SH-SY5Y (cell line): ENCODE data around the gene NINL.

Experiments used
- GATA2 ChIP-seq: IDR thresholded peaks from 2 replicates; pipeline ENCODE4 v1.6.1; 2011; ENCODE audit warnings: mild to moderate bottlenecking, low read depth, low read length
- GATA3 ChIP-seq: IDR thresholded peaks from 2 replicates; pipeline ENCODE4 v1.6.1; 2011; ENCODE audit warnings: low read depth, mild to moderate bottlenecking, low read length, moderate library complexity

Gene NINL

GRCh38 chr20:25464501-25465242, 120.7 kb downstream of the NINL start:
- TF ChIP-seq GATA2, result peak; percentile 94
- peak; percentile 17 for TF ChIP-seq GATA3

GRCh38 chr20:25461786-25462545, 123.4 kb downstream of the NINL start:
- no peak for TF ChIP-seq GATA2
- TF ChIP-seq GATA3, result no peak

DNA sequence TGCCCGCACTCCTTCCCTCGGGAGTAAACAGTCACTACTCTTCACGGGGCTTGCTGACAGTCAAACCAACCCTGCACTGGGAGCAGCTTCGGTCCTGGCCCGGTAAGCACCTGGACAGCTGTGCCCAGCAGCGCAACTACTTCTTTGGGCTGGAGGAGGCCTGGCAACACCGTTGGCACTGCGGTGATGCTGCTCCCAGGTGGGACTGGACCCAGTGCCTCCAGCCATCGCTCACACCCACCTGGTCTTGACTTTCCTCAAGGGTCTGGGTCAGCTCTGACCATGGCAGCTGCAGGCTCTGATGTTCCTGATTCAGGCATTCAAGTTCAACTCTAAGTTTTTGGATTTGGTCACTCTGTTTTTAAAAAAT, 124.1 kb downstream of the NINL start:
- TF ChIP-seq GATA3 (no peak), GATA2 (no peak)

GRCh38 chr20:25460566-25461280, 124.6 kb downstream of the NINL start:
- TF ChIP-seq GATA2 (no peak), GATA3 (no peak)

GRCh38 chr20:25459916-25460535, 125.3 kb downstream of the NINL start:
- TF ChIP-seq GATA3 (no peak), GATA2 (no peak)

- TF ChIP-seq GATA3 (no peak), GATA2 (no peak)
These were observed 126.1 kb downstream of the NINL start for GRCh38 chr20:25459111-25459830.

DNA sequence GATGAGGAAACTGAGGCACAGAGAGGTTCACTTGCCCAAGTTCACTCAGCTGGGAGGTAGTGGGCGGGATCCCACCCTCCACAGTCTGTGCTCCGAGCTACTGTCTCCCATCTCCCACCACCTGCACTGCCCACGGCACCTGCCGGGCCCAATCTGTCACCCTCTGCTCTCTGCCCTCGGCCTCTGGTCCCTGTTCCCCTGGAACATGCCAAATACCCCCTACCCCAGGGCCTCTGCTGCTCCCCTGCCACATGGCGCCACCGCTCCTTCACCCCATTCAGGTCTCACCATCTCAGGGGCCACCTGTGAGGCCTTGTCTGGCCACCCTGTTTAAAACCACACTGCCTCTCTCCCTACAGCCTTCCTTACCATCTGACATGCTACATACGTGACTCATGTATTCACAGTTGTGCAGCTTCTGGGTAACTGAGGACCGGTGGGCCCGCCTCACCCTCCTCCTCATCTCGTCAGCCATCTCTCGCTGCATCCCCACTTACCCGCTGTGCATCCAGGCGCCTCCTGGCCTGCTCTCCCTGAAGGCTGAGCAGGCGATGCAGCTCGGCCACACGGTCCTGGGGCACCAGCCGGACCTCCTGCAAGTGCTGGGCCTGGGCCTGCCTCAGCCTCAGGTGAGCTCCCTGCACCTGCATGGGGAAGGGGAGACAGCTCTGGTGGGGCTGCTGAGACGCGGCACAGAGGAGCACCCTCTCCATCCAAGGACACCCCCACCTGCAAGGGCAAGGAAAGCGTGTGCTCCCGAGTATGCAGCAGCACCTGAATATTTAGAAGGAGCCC, 127.2 kb downstream of the NINL start:
- no peak for TF ChIP-seq GATA3
- TF ChIP-seq GATA2, result no peak

GRCh38 chr20:25454153-25454900, 131.0 kb downstream of the NINL start:
- TF ChIP-seq GATA2 (no peak), GATA3 (no peak)

- no peak for TF ChIP-seq GATA2
- TF ChIP-seq GATA3, result no peak
These were observed 132.1 kb downstream of the NINL start for GRCh38 chr20:25453035-25453810.

DNA sequence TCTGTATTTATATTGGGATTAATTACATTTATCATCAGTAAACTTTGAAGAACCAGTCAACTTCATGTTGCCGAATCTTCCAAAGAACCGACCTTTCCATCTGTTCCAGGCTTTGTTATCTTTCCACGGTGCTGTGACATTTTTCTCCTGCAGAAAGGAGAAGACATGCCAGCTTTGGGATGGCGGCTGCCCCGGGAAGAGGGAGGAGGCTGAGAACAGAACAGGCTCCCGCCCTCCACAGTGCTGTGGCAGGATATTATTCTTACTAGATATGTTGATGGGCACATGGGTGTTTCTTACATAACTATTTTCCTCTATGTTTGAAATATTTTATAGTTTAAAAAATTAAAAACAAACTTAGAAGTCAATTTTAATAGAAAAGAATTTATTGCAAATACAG, 133.0 kb downstream of the NINL start:
- TF ChIP-seq GATA3 (no peak), GATA2 (no peak)

GRCh38 chr20:25447671-25448070, 137.7 kb downstream of the NINL start:
- no peak for TF ChIP-seq GATA2
- no peak for TF ChIP-seq GATA3

DNA sequence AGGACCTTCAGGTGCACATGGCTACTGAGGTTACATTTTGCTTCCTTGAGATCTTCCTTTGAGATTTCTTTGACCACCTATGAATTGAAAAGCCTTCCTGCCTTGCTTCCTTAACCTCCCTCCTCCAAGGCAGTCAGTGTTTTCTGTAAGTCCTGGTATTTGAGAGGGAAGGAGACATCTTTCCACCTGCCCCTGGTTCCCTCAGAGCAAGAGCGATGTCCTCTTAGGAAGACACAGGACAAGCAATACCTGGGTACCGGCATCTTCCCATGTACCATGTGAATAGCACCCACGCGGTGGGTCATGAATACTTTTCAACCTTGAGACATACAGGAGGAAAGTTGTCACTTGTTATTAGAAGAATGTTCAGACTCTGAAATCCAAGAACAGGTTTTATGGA, 140.8 kb downstream of the NINL start:
- TF ChIP-seq GATA2 (no peak), GATA3 (no peak)
